HG03025 (cell line): ENCODE measurements around the gene SRMS.
"Not testable (repeated sequence)": the region's sequence is repeated elsewhere in the genome, so short reads cannot be mapped to it uniquely, and the experiment has no call there.

Experiments
- ATAC-seq: cut with Tn5 transposase; IDR thresholded peaks from one replicate; pipeline ENCODE4 v1.9.1; 2021; ENCODE audit warnings: mild to moderate bottlenecking, moderate library complexity; ENCODE audit not compliant: unreplicated experiment, low FRiP score

SRMS gene

GRCh38 chr20:63579017-63579694 is 31.6 kb upstream of the SRMS start:
- no peak for ATAC-seq

GRCh38 chr20:63578224-63579016 is 30.9 kb upstream of the SRMS start:
- ATAC-seq, result no peak

GRCh38 chr20:63577317-63577894 is 29.9 kb upstream of the SRMS start:
- ATAC-seq, result no peak

GRCh38 chr20:63576311-63576710 is 28.8 kb upstream of the SRMS start:
- ATAC-seq, result no peak

GRCh38 chr20:63574829-63575743 is 27.5 kb upstream of the SRMS start:
- no peak for ATAC-seq

GRCh38 chr20:63574156-63574828 is 26.7 kb upstream of the SRMS start, which contains the start of gene HELZ2:
TSS of gene HELZ2 (minus strand) at chr20:63574239. CDS start at chr20:63572385, 1,854 bp downstream.
- ATAC-seq, result no peak

GRCh38 chr20:63573647-63574131 is 26.1 kb upstream of the SRMS start:
- ATAC-seq, result no peak

GRCh38 chr20:63572788-63573646 is 25.5 kb upstream of the SRMS start:
- ATAC-seq, result no peak

GRCh38 chr20:63572071-63572787 is 24.7 kb upstream of the SRMS start:
- ATAC-seq, result no peak

GRCh38 chr20:63571087-63571478 is 23.5 kb upstream of the SRMS start:
- ATAC-seq, result not testable (repeated sequence)

GRCh38 chr20:63570281-63571086 is 22.9 kb upstream of the SRMS start:
- no peak for ATAC-seq

GRCh38 chr20:63568986-63569949 is 21.7 kb upstream of the SRMS start:
- no peak for ATAC-seq

GRCh38 chr20:63568170-63568981 is 20.8 kb upstream of the SRMS start:
- ATAC-seq, result no peak

- no peak for ATAC-seq
Observed at GRCh38 chr20:63567386-63568169, 20.0 kb upstream of the SRMS start.

- ATAC-seq, result no peak
Observed at GRCh38 chr20:63567136-63567385, 19.5 kb upstream of the SRMS start.
